ENCODE measurements around the gene DVL2. TPM values are rescaled to one million over a fixed set of nuclear protein-coding genes. Genes with fewer than 3 reads are reported as not detected.

The DVL2 gene
- total RNA-seq, 1 experiment from 2014 or later: 67.3 TPM

DNA sequence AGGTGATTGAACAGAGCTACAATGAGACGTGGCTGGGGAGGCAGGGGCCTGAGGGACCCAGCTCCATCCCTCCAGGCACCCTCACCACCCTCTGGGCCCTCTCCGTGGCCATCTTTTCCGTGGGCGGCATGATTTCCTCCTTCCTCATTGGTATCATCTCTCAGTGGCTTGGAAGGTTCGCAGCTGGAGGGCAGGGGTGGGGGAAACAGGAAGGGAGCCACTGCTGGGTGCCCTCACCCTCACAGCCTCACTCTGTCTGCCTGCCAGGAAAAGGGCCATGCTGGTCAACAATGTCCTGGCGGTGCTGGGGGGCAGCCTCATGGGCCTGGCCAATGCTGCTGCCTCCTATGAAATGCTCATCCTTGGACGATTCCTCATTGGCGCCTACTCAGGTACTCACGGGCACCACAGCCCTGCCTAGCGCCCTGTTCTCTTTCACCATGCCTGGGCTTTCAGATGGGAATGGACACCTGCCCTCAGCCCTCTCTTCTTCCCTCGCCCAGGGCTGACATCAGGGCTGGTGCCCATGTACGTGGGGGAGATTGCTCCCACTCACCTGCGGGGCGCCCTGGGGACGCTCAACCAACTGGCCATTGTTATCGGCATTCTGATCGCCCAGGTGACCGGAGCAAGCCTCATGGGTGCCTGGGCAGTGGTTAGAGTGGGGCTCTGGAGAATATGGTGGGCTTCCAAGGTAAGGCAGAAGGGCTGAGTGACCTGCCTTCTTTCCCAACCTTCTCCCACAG lies 49.3 kb upstream of the DVL2 start:
- Mint-ChIP-seq H3K4me1 (peaks cover 22% of the 10 kb centered on the region), H3K27me3 (ENCODE audit: low read depth) (peaks cover 21% of the 10 kb centered on the region), H3K9me3 (no peaks in the 10 kb centered on the region), H3K4me3 (peak overlapping the region; percentile 30; the same call in 1 of the 2 replicates), H3K36me3 (no peaks in the 10 kb centered on the region; the same call in 1 of the 2 replicates), H3K27ac (no peak overlapping the region)
- ChIA-PET POLR2A (no interaction called here), CTCF (interaction anchor here (2.7 to 7.0 kb wide), 2 partner anchors 14 to 30 kb away, joined by 14 to 119 read pairs; no protein-coding TSS in a partner anchor)
- TF ChIP-seq, protein P1, sequence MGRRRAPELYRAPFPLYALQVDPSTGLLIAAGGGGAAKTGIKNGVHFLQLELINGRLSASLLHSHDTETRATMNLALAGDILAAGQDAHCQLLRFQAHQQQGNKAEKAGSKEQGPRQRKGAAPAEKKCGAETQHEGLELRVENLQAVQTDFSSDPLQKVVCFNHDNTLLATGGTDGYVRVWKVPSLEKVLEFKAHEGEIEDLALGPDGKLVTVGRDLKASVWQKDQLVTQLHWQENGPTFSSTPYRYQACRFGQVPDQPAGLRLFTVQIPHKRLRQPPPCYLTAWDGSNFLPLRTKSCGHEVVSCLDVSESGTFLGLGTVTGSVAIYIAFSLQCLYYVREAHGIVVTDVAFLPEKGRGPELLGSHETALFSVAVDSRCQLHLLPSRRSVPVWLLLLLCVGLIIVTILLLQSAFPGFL (CRISPR knock-in tag; IDR thresholded peaks at IDR 0.05; ENCODE audit: borderline replicate concordance): no peak
- TF ChIP-seq, protein P2, sequence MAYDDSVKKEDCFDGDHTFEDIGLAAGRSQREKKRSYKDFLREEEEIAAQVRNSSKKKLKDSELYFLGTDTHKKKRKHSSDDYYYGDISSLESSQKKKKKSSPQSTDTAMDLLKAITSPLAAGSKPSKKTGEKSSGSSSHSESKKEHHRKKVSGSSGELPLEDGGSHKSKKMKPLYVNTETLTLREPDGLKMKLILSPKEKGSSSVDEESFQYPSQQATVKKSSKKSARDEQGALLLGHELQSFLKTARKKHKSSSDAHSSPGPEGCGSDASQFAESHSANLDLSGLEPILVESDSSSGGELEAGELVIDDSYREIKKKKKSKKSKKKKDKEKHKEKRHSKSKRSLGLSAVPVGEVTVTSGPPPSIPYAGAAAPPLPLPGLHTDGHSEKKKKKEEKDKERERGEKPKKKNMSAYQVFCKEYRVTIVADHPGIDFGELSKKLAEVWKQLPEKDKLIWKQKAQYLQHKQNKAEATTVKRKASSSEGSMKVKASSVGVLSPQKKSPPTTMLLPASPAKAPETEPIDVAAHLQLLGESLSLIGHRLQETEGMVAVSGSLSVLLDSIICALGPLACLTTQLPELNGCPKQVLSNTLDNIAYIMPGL (CRISPR knock-in tag; IDR thresholded peaks at IDR 0.05): no peak
- no peak for TF ChIP-seq NFATC4 (CRISPR knock-in tag; IDR thresholded peaks at IDR 0.05)
- TF ChIP-seq, protein P3, sequence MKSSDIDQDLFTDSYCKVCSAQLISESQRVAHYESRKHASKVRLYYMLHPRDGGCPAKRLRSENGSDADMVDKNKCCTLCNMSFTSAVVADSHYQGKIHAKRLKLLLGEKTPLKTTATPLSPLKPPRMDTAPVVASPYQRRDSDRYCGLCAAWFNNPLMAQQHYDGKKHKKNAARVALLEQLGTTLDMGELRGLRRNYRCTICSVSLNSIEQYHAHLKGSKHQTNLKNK (CRISPR knock-in tag; IDR thresholded peaks at IDR 0.05): no peak
- TF ChIP-seq, protein P4, sequence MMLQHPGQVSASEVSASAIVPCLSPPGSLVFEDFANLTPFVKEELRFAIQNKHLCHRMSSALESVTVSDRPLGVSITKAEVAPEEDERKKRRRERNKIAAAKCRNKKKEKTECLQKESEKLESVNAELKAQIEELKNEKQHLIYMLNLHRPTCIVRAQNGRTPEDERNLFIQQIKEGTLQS (CRISPR knock-in tag; conservative IDR thresholded peaks at IDR 0.05): no peak
- no peak for TF ChIP-seq SMAD3 (CRISPR knock-in tag; IDR thresholded peaks at IDR 0.05; ENCODE audit: borderline replicate concordance)
- TF ChIP-seq SMAD4 (CRISPR knock-in tag; IDR thresholded peaks at IDR 0.05): no peak
- TF ChIP-seq GTF2I (CRISPR knock-in tag; conservative IDR thresholded peaks at IDR 0.05): no peak
- TF ChIP-seq, protein P5, sequence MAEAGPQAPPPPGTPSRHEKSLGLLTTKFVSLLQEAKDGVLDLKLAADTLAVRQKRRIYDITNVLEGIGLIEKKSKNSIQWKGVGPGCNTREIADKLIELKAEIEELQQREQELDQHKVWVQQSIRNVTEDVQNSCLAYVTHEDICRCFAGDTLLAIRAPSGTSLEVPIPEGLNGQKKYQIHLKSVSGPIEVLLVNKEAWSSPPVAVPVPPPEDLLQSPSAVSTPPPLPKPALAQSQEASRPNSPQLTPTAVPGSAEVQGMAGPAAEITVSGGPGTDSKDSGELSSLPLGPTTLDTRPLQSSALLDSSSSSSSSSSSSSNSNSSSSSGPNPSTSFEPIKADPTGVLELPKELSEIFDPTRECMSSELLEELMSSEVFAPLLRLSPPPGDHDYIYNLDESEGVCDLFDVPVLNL (CRISPR knock-in tag; IDR thresholded peaks at IDR 0.05; ENCODE audit: borderline replicate concordance, low read depth): no peak
- TF ChIP-seq, protein P6, sequence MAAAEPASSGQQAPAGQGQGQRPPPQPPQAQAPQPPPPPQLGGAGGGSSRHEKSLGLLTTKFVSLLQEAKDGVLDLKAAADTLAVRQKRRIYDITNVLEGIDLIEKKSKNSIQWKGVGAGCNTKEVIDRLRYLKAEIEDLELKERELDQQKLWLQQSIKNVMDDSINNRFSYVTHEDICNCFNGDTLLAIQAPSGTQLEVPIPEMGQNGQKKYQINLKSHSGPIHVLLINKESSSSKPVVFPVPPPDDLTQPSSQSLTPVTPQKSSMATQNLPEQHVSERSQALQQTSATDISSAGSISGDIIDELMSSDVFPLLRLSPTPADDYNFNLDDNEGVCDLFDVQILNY (CRISPR knock-in tag; IDR thresholded peaks at IDR 0.05): no peak
- TF ChIP-seq OVOL2 (CRISPR knock-in tag; IDR thresholded peaks at IDR 0.05; ENCODE audit: borderline replicate concordance): no peak
- TF ChIP-seq, protein P7, sequence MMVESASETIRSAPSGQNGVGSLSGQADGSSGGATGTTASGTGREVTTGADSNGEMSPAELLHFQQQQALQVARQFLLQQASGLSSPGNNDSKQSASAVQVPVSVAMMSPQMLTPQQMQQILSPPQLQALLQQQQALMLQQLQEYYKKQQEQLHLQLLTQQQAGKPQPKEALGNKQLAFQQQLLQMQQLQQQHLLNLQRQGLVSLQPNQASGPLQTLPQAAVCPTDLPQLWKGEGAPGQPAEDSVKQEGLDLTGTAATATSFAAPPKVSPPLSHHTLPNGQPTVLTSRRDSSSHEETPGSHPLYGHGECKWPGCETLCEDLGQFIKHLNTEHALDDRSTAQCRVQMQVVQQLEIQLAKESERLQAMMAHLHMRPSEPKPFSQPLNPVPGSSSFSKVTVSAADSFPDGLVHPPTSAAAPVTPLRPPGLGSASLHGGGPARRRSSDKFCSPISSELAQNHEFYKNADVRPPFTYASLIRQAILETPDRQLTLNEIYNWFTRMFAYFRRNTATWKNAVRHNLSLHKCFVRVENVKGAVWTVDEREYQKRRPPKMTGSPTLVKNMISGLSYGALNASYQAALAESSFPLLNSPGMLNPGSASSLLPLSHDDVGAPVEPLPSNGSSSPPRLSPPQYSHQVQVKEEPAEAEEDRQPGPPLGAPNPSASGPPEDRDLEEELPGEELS (CRISPR knock-in tag; IDR thresholded peaks at IDR 0.05): no peak
- TF ChIP-seq HMGA2 (CRISPR knock-in tag; IDR thresholded peaks at IDR 0.05): no peak
- TF ChIP-seq NR2C2 (CRISPR knock-in tag; IDR thresholded peaks at IDR 0.05): no peak
- no peak for TF ChIP-seq NR3C1 (CRISPR knock-in tag; conservative IDR thresholded peaks at IDR 0.05; ENCODE audit: low read depth)
- TF ChIP-seq ZNF232 (CRISPR knock-in tag; IDR thresholded peaks at IDR 0.05): no peak
- TF ChIP-seq GABPB1 (CRISPR knock-in tag; IDR thresholded peaks at IDR 0.05): no peak
- DNase-seq (ENCODE audit: low spot score): no peak
- ATAC-seq: no peak
